Measurements from ENCODE around the gene HTT. TPM values are rescaled to one million over a fixed set of nuclear protein-coding genes. Genes with fewer than 3 reads are reported as not detected.
A peak's percentile ranks its signal among the peaks of the same experiment; 100 is the strongest.

HTT gene
- total RNA-seq, 1 experiment from 2014 or later, result 64.4 TPM

- H3K36me3 Mint-ChIP-seq (ENCODE audit: insufficient read depth in 1 of 3, low read depth in 3 of 3), result peaks cover 64 to 95% (median 89%) of the 10 kb centered on the region in 3 experiments
- Histone ChIP-seq H3K23ac (ENCODE audit: insufficient read length, low read depth, low read length) (no peak overlapping the region), H4K91ac (ENCODE audit: insufficient read length, low read depth, low read length) (no peak overlapping the region), H2BK120ac (ENCODE audit: low read depth, low read length, poor library complexity, severe bottlenecking) (no peak overlapping the region), H3K9ac (ENCODE audit: extremely low read depth, insufficient read length, low read length) (no peak overlapping the region), H2AK5ac (ENCODE audit: insufficient read length, low read length) (no peak overlapping the region), H3K14ac (ENCODE audit: insufficient read depth, low read length) (no peak overlapping the region), H2BK12ac (ENCODE audit: insufficient read length, low read depth, low read length) (no peak overlapping the region), H3K27me3 (ENCODE audit: insufficient read depth, low read length) (no peaks in the 10 kb centered on the region; the same call in 1 of the 2 replicates), H3K4me1 (ENCODE audit: insufficient read depth, low read length) (0 out of 2 replicates have a peak, but pooled peaks cover 3% of the 10 kb centered on the region), H3K4me2 (ENCODE audit: insufficient read depth, insufficient read length, low read length) (no peak overlapping the region), H3K27ac (ENCODE audit: insufficient read length, low read depth, low read length) (no peak overlapping the region), H4K8ac (replicated peaks; ENCODE audit: insufficient read length, low read depth, low read length) (no peak overlapping the region), H3K18ac (ENCODE audit: insufficient read length, low read depth, low read length) (no peak overlapping the region), H3K9me3 (ENCODE audit: control insufficient read depth, low read depth, low read length) (no peaks in the 10 kb centered on the region), H2BK15ac (ENCODE audit: low read depth, low read length) (no peak overlapping the region), H4K5ac (ENCODE audit: insufficient read length, low read depth, low read length) (no peak overlapping the region), H2BK5ac (ENCODE audit: insufficient read length, low read length) (no peak overlapping the region), H3K79me2 (ENCODE audit: insufficient read depth, low read length) (no peaks in the 10 kb centered on the region), H2BK20ac (ENCODE audit: low read depth, low read length, poor library complexity, severe bottlenecking) (no peak overlapping the region), H3K79me1 (ENCODE audit: insufficient read depth, low read depth, low read length, poor library complexity, severe bottlenecking) (no peaks in the 10 kb centered on the region), H3K23me2 (ENCODE audit: insufficient read length, low read depth, low read length, poor library complexity, severe bottlenecking) (no peaks in the 10 kb centered on the region), H4K20me1 (ENCODE audit: control insufficient read depth, insufficient read depth, insufficient read length) (no peaks in the 10 kb centered on the region), H2AFZ (ENCODE audit: low read length) (no peak overlapping the region), H3T11ph (ENCODE audit: low read length) (no peak overlapping the region), H3K4ac (ENCODE audit: low read depth, low read length) (no peak overlapping the region), H3K56ac (ENCODE audit: insufficient read length, low read depth, low read length) (no peak overlapping the region)
- no peak for TF ChIP-seq CTCF (conservative IDR thresholded peaks at IDR 0.05)
- no CpG with 5 or more reads among the region's 15 CpGs for WGBS (ENCODE audit: extremely low coverage, insufficient read length, low lambda C conversion rate)
- H3K27ac Mint-ChIP-seq, result peak overlapping the region in 1 of 3 experiments; percentile 15; a peak in 1 of 7 replicates
- H3K9me3 Mint-ChIP-seq, result peaks cover 2 to 3% of the 10 kb centered on the region in 2 experiments; a peak in 2 of 5 replicates
- DNase-seq, result no peak
- H3K27me3 Mint-ChIP-seq (ENCODE audit: low read depth), result no peaks in the 10 kb centered on the region
- H3K4me1 Mint-ChIP-seq, result peaks cover 9 to 10% of the 10 kb centered on the region in 2 experiments
- no peak overlapping the region for H3K4me3 Mint-ChIP-seq
These were observed 41.3 kb downstream of the HTT start for GRCh38 chr4:3115637-3116270.
